H1 (cell line): Measurements from ENCODE around the gene MYCBP2.

Experiments used
- CHD1 ChIP-seq: IDR thresholded peaks from 2 replicates; pipeline ENCODE4 v1.6.1; 2012; ENCODE audit warnings: low read depth, low read length, improper control_type of control experiment
- CREB1 ChIP-seq: IDR thresholded peaks from 2 replicates; pipeline ENCODE4 v1.6.1; 2012; ENCODE audit warnings: inconsistent platforms
- POLR2A ChIP-seq, 2 experiments: IDR thresholded peaks; 1 replicate in 1 of 2; 2 replicates in 1 of 2; pipeline ENCODE4 v1.6.1; 2011; ENCODE audit warnings: low read depth in 2 of 2, low read length in 2 of 2, mild to moderate bottlenecking in 2 of 2; ENCODE audit errors: control extremely low read depth in 1 of 2
- RFX5 ChIP-seq: IDR thresholded peaks from 2 replicates; pipeline ENCODE4 v1.6.1; 2011; ENCODE audit warnings: low read depth, low read length, improper control_type of control experiment, borderline replicate concordance
- SP2 ChIP-seq: IDR thresholded peaks from 2 replicates; pipeline ENCODE4 v1.6.1; 2012; ENCODE audit warnings: mild to moderate bottlenecking, low read length, inconsistent platforms
- TF ChIP-seq, protein P1 (sequence below), 3 experiments: IDR thresholded peaks; 1 replicate in 2 of 3; 2 replicates in 1 of 3; pipeline versions ENCODE4 v1.5.1 to v1.6.1; 2011; ENCODE audit warnings: low read length in 3 of 3, mild to moderate bottlenecking in 3 of 3, inconsistent platforms in 2 of 3, low read depth in 1 of 3, moderate library complexity in 1 of 3; ENCODE audit not compliant: insufficient read depth in 1 of 3; ENCODE audit errors: control extremely low read depth in 1 of 3
- TF ChIP-seq, protein P2 (sequence below): IDR thresholded peaks from 2 replicates; pipeline ENCODE4 v1.6.1; 2012; ENCODE audit warnings: inconsistent platforms

DNA sequence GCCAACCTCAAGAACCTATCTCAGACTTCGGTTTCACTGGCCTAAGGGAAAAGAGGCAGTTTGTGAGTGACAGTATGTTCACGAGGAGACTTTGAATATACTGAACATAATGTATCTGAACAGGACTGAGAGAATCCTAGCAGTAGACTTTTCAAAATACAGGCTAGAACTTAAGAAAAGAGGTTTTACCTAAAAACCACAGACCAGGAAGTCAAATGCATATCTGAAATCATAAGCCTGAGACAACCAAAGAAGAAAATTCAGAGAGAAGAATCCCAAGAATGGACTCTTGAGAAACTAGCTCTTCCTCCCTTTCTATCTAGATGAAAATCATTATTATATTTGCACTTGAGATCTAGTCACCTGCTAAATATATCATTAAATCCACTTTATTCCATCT is 17.6 kb downstream of the MYCBP2 start:
- TF ChIP-seq CREB1, result no peak
- TF ChIP-seq, protein P1, sequence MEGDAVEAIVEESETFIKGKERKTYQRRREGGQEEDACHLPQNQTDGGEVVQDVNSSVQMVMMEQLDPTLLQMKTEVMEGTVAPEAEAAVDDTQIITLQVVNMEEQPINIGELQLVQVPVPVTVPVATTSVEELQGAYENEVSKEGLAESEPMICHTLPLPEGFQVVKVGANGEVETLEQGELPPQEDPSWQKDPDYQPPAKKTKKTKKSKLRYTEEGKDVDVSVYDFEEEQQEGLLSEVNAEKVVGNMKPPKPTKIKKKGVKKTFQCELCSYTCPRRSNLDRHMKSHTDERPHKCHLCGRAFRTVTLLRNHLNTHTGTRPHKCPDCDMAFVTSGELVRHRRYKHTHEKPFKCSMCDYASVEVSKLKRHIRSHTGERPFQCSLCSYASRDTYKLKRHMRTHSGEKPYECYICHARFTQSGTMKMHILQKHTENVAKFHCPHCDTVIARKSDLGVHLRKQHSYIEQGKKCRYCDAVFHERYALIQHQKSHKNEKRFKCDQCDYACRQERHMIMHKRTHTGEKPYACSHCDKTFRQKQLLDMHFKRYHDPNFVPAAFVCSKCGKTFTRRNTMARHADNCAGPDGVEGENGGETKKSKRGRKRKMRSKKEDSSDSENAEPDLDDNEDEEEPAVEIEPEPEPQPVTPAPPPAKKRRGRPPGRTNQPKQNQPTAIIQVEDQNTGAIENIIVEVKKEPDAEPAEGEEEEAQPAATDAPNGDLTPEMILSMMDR (IDR thresholded peaks at IDR 0.05; ENCODE audit: control extremely low read depth in 1 of 3, insufficient read depth in 1 of 3, low read depth in 1 of 3, low read length in 3 of 3), result no peak
- TF ChIP-seq SP2, result no peak
- no peak for TF ChIP-seq CHD1
- TF ChIP-seq RFX5, result no peak
- no peak for TF ChIP-seq POLR2A (IDR thresholded peaks at IDR 0.05; ENCODE audit: control extremely low read depth in 1 of 2, low read depth in 2 of 2, low read length in 2 of 2)
- TF ChIP-seq, protein P2, sequence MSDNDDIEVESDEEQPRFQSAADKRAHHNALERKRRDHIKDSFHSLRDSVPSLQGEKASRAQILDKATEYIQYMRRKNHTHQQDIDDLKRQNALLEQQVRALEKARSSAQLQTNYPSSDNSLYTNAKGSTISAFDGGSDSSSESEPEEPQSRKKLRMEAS, result no peak
